HG03103 (cell line): ENCODE measurements around the gene ACOX2.

ENCODE experiments used
- ATAC-seq: cut with Tn5 transposase; IDR thresholded peaks from one replicate; pipeline ENCODE4 v1.9.1; 2021; ENCODE audit warnings: low read depth; ENCODE audit not compliant: unreplicated experiment

ACOX2 gene

DNA sequence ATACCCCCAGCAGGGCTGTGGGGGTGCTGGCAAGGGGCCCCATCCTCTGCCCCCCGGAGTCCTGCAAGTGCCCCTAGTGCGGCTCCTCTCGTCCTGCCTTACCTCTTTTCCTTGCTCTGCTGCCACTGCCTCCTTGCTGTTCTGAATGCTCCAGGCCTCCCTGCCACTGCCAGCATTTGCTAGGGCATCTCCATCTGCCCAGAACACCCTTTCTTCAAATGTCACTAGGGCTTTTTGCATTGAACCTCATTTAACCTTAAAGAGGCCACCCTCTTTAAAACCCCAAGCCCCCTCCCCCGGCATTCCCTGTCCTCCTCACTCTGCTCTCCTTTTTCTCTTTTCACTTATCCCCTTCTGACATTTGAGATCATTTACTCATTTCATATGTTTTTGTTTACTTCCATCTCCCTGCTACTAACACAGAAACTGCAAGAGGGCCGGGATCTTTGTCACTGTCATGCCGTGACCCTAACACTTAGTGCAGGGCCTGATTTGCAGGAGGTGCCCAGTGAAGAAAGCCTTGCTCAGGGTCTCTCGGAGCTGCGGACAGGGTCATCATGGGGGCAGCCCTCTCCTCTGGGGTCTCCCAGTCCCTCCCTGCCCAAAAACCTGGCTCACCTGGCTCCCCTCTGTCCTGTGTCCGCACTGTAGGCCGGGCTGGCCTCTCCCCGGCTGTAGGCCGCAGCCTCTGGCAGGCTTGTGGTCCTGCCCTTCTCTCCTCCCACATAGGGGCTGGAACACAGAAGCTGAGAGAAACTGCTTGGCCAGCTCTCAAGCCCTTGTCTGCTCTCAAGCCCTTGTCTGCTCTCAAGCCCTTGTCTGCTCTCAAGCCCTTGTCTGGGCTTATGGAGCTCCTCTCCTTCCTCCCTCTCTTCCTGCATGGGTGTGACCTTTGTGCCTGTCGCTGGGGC is at the start of gene ACOX2:
Gene ACOX2 (minus strand): TSS at position 690 of the 911 bp plus-strand sequence. CDS start 2,084 bp downstream, outside the sequence.
- ATAC-seq, result no peak

DNA sequence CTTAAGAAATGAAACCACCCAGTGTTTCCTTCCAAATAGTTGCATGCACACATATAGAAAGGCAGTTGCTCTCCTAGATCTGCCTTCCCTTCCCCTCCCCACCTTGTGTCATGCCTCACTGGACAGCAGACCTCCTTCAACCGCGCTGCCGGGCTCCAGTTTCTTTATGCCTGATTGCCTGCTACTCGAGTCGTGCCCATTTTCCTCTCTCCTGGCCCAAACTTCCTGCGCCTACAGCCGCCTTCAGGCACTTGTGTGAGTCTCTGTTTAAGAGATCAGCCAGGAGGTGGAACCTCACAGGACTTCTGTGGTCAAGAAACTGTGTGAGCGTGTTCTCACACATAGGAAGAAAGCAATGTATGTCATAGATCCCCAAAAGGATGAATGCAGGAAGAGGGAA is 49.0 kb upstream of the ACOX2 start:
- no peak for ATAC-seq

DNA sequence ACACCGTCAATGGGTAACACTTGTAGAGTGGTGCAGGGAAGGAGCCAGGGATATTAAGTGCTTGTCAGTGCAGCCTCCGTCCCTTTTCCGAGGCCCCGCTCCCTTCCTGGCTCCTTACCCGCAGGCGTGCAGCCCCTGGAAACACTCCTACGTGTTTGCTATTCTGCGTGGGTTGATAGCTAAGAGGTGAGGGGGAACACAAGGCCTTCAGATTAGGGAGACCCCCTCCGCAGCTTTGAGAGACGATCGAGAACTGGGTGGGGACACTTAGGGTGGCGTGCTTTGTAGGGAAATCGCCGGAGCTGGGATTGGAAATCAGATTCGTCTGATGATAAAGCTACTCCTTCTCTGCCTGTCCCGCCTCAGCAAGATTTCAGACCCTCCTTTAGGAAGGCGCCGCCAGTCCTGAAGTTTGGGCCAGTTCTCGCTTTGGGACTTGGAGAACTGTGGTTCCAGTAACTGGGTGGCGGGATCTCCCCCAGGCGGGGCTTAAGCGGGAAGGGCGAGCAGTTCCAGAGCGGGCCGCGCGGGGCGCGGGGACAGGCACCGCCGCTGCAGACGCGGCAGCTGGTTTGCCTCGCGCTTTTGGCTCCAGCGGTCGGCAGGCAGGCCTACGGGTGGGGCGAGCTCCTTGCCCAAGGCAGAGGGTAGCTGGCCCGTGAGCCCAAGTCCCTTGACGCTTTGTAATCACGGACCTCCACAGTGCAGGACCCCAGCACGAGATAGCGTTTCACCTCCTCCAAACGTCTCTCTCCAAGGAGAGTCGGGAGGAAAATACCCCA is 48.2 kb upstream of the ACOX2 start:
- peak; percentile 84 for ATAC-seq

DNA sequence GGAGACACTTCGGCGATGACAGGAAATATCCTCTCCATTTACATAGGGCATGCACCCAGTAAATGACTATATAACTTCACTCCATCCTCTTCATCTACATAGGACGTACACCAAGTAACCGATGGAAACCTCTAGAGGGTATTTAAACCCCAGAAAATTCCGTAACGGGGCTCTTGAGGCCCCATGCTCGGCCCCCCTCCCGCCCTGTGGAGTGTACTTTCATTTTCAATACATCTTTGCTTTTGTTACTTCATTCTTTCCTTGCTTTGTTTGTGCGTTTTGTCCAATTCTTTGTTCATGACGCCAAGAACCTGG is 47.7 kb upstream of the ACOX2 start:
- ATAC-seq, result no peak

DNA sequence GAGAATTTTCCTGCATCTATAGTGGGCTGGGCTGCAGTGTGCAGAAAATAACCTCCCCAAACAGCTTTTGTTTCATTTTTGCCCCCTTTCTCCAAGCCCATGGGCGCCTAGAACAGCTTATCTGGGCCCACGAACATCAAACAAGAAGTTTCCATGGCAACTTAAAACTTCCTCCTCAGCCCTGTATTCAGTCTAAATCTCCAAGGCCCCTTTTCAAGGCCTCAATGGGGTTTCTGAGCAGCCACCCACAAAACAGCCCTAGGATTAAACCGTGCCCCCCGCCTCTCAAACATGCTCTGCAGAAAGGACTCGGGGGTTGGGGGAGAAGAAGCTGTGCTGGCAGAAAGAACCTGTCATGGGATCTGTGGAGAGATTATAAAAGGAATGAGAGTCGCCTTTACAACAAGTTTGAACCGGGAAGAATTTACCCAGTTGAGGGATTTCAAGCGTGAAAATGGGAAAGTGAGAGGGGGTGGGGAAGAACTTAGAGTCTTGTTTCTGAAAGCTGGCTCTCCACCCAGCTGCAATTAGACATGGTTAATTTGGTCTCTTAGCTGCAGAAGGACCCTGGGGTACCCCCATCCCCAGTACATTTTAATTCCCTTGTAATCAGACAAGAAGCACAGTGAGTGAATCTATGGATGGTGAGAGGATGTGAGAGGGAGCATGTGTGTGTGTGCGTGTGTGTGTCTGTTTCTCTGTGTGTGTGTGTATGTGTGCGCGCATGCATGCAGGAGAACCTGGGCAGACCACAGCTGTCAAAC is 44.5 kb upstream of the ACOX2 start:
- no peak for ATAC-seq

DNA sequence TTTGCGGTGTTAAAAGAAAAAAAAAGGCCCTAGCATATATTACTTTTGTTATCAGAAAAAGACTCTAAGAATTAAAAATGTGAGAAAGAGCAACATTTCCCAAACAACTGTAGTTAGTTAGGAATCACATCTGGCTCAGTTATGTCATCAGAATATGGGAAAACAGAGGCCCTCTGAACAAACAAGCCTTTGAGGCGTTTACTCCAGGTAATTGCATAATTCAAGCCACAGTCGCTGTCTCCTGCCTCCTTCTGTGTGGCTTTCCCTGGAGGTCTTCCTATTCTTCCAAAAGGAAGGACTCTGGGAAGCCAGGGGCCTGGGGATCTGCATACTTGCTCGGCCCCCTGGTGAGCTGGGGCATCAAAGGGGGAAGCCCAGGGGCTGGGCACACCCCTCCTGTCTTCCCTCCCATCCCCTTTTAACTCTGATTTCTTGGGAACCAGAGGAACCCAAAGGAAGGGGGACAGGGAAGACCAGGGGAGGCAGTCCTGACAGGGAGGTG is 43.9 kb upstream of the ACOX2 start:
- no peak for ATAC-seq

DNA sequence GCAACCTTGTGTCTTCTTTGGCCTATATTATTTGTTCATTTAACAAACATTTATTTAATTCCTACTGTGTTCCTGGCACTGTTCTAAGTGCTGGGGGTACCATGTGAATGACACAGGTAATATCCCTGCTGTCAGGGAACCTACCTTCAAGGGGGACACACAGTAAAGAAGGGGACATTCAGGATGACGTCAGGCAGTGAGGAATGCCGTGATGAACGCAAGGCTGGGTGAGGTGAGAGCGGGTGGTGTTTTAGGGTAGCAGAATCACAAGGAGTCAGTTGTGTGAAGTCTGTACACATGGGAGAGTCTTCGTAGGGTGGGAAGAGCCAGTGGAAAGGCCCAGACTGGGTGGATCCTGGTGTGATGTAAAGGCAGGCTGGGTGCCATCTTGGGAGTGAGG is 41.9 kb upstream of the ACOX2 start:
- ATAC-seq, result no peak

DNA sequence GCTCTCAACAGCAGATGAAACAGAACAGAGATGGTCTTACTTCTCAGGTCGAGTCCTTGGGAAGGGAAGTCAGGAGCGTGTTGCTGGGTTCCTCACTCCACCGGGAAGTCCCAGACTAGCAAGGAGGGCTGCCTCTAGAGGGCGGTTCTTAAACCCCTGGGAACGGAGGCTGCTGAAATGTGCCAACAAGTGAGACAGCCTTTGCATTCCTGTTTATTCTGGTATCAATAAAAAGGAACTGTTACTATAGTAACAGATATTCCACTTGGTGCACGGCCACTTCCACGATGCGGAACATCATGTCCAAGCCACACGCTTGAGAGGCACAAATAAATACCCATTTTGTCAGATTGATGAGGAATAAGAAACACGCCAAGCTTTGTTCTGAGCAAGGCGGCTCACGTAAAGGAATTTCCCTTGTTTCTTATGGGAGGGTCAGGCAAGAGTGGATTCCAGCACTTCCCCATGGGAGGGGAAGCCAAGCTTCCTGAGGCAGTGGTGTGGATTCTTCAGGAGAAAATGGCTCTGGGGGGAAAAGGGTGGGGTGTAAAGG is 40.4 kb upstream of the ACOX2 start, which contains the start of gene FAM107A:
Gene FAM107A (minus strand): TSS at position 123 of the 553 bp plus-strand sequence. CDS start 7,531 bp downstream, outside the sequence.
- no peak for ATAC-seq

DNA sequence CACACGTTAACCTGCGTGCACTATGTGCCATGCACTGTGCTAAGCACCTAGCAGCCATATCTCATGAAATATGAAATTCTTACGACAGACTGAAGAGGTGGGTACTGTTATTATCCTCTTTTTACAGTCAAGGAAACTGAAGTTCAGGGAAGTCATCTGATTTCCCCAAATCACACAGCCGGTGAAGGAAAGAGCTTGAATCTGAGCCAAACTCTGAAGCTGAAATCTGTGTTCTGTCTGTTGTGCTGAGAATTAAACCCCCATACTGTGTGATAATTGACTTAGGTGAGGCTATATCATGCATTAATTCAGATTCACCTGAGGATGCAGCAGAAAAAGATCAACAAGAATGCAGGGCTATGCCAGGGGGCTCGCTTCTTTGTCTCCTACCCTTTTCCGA is 39.7 kb upstream of the ACOX2 start:
- no peak for ATAC-seq

DNA sequence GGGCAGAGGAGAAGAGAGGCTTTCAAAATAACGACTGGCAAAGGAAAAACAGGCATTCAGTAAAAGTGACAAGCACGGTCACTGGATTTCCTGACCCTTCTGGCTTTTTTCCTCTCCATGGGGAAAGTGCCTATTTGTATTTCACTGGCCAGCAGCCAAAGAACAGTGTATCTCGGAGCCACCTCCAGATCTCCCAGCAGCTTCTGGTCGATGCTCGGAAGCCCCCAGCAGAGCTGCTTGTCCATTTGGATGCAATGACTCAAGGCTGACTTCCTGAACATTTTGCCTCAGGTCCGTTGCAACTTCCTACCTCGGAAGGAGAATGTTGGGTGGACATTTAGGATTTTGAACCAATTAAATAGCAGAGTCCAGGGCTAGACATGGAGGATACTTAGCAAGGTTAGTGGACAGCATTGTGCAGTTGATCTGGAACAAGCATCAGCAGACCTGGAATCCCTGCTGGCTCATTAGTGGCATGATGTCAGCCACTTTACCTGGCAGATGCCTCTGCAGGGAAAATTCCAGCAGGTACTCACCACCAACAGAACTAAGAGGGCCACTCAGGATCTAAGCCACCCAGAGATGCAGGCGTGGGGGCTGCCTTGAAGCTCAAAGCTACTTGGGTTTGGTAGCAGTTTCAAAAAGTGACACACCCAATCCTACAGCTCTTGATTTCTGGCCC is 39.1 kb upstream of the ACOX2 start:
- no peak for ATAC-seq

DNA sequence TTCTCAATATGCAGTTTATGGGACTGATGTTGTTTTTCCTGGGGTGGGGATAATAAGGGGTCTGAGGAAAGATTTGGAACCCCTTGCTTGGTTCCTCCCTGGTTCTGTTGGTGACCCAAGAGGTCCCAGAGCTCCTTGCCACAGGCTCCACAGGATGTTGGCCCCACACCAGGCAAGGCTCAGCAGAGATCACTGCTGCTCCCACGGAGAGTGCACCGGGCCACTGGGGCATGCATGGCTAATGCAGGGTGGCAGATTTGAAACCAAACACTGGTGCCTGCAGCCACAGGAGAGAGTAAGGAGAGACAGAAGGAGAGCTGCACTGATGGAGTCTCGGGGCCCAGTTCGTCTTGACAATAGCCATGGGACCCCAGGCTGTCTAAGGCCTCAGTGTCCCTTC is 37.7 kb upstream of the ACOX2 start:
- no peak for ATAC-seq

DNA sequence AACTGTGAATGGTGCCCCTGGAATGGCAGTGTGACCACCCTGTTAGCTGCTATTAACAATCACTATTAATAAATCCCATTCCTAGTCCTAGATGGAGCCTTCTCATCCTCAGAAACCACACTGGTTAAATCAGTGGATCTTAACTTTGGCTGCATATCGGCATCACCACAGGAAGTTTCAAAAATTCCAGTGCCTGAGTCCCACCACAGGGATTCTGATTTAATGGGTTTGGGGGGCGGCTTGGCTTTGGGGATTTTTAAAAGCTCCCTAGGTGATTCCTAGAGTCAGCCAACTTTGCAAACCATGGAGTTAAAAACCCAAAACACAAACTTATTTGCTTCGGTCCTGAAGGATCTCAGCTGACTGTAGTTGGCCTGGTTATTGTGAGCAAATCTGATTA is 37.1 kb upstream of the ACOX2 start:
- ATAC-seq, result no peak

DNA sequence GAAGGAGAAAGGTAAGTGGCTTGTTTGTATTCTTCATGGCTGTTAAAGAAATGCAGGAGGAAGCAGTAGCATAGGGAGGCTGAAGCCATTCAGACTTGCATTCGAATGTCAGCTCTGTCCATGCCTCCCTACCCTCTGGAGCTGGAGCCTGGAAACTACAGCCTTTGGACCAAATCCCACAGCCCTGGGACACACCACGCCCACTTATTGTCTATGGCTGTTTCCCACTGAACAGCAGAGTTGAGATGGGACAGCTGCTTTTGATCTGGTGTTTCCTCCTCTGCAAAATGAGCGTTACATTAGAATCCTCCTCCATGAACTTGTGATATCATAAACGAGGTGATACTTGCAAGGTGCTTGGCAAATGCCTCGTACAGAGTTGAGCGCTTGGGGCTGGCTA is 36.6 kb upstream of the ACOX2 start:
- ATAC-seq, result no peak

DNA sequence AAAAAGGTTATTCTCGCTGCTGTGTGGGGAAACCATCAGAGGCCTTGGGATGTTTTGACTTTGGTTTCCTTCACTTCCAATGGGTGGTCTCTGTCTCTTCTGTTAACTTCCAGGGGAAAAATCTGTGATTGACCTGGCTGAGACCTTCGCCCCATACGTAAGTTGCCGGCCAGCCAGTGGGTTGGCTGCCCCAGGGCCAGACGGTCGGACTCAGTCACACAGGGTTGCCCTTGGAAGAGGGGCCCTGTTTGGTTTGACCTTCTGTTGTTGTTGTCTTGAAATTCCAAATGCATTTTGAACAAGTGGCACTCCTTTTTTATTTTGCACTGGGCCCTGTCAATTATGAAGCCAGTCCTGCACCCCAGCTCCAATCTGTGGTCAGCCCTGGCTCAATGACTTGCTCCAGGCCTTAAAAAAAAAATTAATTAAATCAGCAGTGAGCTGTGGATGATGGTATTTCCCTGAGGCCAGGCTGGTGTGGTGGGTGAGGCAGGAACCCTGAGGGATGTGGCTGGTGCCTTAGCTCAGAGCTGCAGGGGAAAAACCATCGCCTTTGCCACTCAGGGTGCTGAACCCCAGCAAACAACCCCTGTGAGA is 35.7 kb upstream of the ACOX2 start:
- ATAC-seq, result no peak

DNA sequence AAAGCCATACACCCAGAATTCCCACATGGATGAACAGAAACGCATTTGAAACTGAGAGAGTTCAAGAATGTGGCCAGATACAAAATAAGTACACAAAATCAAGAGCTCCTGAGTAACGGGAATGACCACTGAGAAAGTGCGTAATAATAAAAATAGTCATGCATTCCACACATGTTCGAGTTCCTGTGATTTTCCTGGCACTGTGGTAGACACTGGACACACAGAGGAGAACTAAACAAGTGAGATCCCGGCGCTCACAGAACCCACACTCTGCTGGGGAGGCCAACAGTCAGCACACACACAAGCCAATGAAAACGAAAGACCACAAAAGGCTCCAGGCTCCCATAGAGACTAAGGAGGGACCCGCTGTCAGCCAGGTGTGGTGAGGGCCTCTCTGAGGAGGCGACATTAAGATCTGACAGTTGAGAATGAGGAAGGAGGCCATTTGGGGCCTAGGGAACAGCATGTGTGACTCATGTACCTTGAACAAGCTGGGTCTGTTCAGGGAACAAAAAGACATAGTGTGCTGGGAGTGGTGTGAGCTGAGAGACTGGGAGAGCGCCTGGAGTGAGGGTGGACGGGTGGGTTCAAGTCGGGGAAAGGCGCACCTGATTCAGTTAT is 35.1 kb upstream of the ACOX2 start:
- ATAC-seq, result no peak

DNA sequence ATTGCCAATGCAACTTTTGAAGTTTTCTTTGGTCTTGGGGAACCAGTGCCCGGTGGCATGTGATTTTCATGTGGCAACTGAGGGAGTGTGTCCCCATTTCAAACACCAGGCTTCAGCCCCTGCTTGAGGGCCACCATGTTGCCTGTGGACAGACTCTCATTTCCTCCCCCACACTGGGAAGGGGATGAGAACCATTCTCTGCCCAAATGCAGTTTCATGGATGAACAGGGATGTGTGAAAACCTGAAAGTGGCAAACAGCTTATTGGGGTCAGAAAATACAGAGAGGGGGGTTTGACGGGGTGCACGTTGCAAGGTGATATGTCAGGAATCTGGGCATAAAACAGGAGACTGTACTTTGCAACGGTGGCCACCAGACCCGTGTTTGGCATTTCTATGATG is 33.9 kb upstream of the ACOX2 start:
- no peak for ATAC-seq

DNA sequence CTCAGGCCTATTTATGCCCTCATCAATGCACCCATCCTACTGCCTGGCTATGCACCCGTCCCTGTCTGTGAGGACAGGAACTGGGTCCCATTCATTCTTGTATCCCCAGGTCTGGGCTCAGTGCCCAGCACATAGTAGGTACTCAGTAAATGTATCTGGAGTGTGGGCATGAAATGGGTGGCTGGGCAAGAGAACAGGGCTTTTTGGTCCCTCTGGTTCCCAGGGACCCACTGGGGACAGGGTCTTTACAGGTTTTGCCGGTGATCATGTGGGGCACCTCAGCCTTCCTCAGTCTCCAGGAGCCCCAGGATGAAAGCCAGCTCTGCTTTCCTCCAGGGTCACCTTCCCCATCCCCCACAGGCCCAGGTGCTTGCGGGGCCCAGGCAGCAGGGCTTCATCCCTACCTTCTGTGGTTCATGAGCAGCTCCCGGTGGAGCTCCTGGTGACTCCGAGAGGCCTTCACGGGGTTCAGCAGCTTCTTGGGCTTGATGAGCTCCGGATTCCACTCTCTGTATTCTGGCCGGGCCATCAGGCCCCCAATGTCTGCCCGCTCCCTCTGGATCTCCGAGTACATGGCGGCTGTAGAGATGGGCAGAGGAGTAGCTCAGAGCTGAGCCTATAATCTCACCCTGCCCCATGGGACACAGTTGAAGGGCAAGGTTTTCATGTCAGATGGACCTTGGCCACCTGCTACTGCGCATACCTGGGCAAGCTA is 32.5 kb upstream of the ACOX2 start:
- no peak for ATAC-seq

DNA sequence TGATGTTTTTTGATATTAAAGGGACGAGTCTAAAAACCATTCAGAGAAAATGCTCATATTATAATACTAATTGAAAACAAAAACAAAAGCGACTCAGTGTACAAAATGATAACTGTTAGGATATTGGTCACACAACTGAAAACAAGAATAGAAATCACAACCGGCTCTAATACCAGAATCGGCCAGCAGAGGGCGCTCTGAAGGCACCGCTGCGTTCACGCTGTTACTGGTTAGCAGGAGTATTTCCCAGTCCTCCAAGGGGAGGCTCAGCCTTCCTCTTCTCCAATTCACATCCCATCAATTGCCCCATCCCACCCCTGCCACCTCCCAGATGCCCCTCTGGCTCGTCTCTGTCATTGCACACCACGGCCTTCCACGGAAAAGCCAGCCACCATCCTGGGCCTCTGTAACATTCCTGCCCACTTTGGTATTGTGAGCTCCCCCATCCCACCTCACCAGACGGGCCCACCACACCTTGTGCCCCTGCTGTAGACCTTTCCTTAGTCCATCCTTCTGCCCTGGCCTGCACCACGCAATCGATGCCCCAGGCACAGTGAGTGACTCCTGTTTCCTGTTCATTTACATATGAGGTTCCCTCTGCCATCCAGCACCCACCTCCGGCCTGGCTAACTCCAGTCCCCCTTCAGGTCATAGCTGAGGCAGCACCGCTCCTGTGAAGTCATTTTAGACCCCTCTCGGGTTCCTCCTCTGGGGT is 31.7 kb upstream of the ACOX2 start:
- ATAC-seq, result no peak
